Forelimb muscle (tissue), 1 donor: ENCODE results near the gene RAB1B. TPM values are rescaled to one million over a fixed set of nuclear protein-coding genes. Genes with fewer than 3 reads are reported as not detected.

Source experiments
- DNase-seq: peaks from one replicate; pipeline ENCODE4 v3.0.0-alpha.2; 2013; ENCODE audit warnings: low read depth
- polyA plus RNA-seq: library from polyadenylated mRNA; unstranded; fragments of 120-200 nt; gene quantifications from one replicate; pipeline ENCODE4 v1.2.1, GENCODE V29; 2013; ENCODE audit not compliant: insufficient read length

The RAB1B gene
- polyA plus RNA-seq, 1 donor: 89.7 TPM

DNA sequence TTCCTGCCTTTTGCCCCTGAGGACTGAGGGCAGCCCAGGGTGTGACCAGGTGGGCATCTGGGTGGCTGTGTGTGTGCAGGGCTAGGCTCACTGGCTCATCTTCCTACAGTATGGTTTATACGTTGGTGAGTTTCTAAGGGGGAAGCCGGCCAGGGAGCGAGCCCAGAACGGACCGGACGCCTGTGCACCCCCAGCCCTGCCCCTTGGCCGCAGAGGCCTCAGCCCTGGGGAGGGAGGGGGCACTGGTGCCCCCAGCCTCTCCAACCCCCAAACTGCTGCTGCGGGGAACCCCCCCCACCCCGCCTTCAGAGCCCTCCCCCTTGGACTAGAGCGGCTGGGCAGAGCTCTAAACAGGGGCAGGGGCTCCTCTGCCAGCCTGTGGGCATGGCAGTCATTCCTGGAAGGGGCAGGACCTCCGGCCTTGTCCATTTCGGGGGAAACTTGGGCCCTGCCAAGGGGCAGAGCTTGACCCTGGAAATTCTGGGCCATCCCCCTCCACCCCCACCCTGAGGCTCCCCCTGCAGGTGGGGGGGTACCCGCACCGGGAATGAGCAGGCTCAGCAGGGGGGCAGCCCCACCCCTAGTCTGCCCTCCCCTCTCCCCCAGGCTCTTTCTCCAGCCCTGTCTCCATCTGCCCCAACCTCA, 15.1 kb downstream of the RAB1B start:
- DNase-seq: no peak

DNA sequence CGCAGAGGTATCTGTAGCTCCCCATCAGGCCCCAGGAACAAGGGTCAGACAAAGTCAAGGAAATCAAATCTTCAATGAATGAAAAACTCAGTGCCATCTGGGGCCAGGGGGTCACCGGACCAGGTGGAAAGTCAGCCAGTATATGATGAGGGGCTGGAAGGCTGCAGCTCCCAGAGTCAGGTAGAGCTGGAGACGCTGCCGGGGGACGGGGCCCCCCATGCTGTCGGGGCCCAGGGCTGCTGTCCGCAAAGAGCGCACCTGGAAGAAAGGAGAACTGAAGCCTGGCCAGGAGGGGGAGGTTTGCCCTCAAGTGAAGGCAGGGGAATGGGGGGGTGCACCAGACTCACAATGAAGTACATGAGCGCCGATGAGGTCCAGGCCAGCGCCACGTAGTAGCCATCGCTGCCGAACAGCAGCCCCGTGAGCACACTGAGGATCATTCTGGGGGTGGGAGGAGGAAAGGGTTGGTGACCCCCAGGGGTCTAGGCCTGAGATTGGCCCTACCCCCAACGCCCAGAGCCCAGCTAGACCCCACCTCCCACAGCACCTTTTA, 16.2 kb downstream of the RAB1B start:
- DNase-seq: no peak

DNA sequence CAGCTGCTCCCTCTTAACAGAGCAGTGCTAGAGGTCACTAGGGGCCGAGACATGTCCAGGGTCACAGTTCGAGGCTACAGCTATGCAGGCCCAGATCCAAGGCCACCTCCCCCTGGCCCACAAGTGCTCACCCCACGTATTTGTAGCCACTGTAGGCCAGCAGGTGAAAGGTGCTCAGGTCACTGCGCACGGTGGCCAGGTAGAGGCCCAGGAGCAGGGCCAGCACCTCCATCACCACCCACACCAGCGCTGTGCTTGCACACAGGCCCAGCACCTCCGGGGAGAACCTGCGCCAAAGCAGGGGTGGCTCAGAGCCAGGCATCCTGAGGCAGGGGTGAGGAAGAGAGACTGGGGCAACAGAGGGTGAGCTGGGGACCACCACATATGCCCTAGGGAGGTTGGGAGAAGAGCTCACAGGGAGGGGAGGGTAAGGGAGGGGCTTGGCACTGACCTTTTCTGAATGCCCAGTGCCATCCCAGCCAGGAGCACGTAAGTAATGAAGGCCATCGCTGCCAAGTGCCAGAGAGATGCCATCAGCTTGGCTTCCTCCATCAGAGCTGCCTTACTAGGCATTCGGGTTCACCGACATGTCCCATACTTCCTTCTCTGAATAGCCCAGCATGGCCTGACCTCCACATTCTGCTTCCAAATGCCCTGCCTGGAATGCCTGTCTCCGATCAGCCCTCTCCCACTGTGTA, 17.0 kb downstream of the RAB1B start:
- no peak for DNase-seq

DNA sequence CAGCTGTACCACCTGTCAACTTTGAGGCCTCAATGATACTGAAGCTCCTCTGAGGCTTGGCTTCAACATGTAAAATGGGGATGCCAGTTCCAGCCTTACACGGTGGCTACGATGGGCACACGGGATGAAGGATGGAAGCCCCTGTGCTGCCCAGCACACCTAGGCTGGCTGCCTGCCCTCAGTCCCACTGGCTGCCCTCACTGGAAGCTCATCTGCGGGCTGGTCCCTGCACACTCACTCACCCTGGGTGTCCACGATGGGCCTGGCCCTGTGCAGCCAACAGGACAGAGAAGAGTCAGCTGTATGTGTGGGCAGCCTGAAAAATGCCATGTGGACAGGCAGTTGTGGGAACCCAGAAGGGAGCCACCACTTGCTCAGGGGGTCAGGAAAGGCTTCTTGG, 18.3 kb downstream of the RAB1B start:
- no peak for DNase-seq

DNA sequence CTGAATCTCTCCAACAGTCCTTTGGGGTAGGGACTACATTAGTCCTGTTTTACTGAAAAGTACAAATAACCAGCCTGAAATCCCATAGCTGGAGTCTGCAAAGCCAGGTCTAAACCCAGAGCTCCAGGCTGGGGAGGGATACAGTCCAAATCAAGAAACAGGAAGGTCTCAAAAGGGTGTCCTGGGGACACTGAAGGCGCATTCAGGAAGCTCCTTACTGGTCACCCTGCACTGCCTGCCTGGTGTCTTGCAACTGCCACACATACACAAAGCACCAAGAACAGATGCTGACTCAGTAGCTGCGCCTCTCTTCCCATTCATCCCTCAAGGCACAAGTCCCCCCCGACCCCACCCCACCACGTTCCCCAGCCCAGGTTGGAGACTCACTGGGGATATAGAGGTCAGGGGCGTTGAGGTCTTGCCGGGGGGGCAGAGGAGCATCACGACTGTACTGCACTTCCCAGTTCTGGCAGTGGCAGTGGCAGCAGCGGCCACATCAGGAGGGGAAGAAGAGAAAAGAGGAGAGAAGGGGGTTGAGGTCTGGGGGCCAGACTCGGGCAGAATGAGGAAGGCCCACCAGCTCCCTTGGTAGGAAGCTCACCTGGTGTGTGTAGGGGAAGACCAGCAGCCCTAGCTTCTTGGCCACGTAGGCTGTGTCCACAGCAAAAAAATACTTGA, 18.9 kb downstream of the RAB1B start:
- no peak for DNase-seq

DNA sequence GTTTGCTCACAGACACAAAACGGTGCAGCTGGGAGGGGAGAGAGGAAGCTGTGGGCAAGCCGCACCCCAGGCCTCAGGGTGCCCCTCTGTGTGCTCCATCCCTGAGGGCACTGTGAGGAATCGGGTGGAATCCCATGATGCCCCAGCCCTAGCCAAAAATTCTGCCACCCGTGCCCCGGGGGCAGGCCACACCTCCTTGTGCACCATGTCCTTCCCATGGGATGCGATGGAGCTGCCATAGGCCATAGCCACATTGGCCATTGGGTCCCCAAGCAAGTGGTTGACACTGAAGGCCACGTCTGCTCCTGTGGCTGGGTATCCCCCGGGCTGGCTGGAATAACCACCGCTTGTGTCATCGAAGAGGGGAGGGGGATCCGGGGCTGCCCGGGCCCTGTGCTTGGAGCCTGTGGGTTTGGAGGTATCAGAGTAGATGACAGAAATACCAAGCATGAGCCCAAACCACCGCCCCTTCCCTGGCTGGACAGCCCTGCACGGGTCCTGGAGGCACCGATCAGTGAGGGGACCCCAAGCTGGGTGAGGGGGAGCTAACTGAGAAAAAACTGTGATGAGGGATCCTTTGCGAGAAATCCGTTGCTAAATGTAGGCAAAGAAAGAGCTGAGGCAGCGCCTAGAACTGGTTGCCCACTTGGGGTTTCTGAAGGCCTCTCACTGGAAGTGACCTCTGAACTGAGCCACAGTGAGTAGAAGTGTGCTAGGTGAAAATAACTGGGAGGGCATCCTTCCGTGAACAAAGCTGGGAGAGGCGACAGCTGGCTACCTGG, 19.6 kb downstream of the RAB1B start:
- no peak for DNase-seq

DNA sequence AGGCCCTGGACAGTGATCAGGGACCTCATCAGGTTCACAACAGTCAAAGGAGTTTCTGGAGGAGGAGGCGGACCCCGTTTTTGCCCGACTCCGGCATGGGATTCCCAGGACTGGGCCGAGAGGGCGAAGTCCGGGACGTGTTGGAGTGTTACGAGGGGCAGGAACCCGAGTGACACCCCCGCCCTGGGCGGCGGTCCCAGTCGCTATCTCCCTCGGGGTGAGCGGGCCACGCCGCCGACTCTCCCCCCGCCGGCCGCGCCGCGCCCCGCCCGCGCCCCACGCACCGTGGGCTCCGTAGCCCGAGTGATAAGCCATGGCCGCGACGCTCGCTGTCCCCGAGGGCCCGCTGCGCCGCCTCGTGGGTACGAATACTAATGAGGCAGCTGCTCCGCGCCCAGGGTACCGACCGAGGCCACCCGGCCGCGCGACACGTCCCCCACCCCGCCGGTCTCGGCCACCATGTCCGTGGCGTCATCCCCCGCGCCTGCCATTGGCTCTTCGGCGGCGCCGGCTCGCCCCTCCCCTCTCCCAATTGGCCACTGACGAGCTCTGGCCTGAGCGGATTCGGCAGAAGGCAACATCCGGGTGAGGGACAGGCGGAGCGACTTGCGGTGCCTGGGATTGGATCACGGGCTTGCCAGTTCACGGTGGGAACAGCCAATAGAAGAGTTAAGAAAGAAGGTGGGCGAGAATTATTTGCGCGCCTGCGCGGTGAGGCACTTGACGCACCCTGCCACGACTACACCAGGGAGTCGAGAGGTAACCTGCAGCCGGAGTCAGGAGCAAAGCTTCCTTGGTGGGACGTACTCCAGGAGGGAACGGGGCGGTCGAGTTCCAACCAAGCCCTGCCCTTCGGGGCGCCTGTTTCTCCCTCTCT, 20.5 kb downstream of the RAB1B start, which contains the start of gene YIF1A:
TSS of gene YIF1A (minus strand) at position 473 of the 877 bp plus-strand sequence. CDS start at position 315, 158 bp downstream.
- peak; percentile 99 for DNase-seq

DNA sequence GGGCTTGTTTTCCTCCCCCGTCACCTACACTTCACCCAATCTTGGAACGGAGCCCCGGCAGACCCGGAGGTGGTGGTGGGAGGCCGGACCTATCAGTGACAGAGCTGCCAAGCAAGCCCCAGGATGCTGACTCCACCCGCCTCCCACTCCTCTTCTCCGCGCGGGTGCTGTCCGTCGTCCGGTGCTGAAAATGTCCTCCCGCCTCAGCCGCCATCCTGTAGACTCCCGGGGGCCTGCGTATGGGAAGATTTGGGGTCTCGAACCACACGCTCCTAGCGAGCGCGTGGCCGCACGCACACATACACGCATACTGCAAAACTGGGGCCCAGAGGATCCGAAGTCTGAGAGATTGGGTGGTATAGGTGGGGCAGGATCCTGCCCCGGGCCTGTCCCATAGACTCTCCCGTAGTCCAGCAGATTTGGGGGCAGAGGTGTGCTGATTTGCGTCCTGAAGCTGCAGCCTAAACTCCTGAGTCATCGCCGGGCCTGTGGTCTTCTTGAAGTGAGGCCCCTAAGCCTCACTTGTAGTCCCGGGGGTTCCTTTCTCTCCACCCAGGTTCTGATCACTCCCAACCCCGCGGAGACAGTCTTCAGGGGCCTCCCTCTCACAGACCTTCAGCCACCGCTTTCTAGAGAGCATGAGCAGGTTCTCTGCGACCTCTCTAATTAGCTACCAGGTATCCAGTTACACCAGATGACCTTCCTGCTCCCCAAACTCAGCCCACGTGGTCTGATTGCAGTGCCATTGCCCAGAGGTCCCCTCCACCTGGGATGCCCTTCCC, 21.3 kb downstream of the RAB1B start:
- peak; percentile 36 for DNase-seq

DNA sequence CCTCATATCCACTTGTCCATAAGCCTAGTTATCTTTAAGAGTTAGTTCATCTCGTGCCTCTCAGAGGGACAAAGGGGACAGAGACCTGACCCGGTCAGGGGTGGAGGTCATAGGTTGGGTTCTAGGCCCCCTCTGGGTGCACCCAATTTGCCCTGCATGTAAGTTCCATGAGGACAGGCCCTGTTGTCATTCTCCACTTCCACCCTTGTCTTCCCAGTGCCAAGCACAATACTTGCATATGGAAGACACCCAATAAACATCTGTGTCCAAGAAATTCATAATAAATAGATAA, 21.8 kb downstream of the RAB1B start:
- DNase-seq: no peak

DNA sequence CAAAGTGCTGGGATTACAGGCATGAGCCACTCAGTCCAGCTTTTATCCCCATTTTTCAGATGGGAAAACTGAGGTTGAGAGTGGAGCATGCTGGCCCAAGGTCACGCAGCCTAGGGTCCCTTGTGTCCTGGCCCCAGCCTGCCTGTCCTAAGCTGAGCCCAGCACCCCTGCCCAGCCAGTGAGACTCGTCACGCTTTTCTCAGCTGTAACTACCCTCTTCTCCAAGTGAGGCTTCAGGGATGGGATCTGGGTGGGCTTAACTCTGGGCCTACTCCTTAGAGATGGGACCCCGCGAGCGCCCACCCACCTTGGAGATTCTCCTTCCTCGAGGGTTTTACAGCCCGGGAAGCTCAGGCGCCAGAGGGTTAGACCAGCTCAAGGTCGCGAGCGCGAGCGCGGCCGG, 22.9 kb downstream of the RAB1B start:
- no peak for DNase-seq

DNA sequence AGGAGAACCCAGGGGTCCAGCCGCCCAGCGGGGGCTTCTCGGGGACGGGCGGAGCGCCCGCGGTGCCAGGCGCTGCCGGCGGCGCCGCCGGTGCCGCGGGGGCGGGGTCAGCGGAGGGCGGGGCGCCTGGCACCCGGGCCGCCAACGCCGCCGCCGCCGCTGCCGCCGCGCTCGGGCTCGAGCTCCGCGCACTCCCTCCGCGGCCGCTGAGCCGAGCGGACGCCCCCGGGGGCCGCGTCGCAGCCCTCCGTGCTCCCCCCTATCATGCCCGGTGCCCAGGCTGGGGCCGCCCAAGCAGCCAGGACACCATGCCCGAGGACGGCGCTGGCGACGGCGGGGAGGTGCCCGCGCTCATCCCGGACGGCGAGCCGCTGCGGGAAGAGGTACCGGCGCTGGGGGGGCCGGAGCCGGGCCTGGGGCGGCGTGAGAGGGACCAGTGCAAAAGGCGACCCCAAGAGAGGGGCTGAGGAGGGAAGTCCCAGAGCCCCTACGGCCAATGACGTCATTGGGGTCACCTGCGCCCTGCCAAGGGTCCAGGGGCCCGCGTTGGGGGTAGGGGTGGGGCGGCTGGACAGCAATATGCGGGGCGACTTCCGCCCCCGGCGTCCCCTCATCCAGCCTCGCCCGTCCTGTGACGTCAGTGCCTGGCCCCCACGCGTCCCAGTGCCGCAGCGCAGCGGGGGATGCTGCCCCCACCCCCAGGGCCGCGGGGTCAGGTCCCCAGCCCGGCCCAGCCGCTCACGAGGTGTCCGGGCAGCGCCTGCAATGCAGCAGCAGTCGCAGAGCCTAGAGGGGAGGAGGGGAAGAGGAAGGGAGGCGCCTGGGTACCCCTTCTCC, 23.5 kb downstream of the RAB1B start, which contains the start of gene TMEM151A:
TSS of gene TMEM151A (plus strand) at position 189 of the 837 bp plus-strand sequence. CDS start at position 309, 120 bp downstream.
- no peak for DNase-seq

DNA sequence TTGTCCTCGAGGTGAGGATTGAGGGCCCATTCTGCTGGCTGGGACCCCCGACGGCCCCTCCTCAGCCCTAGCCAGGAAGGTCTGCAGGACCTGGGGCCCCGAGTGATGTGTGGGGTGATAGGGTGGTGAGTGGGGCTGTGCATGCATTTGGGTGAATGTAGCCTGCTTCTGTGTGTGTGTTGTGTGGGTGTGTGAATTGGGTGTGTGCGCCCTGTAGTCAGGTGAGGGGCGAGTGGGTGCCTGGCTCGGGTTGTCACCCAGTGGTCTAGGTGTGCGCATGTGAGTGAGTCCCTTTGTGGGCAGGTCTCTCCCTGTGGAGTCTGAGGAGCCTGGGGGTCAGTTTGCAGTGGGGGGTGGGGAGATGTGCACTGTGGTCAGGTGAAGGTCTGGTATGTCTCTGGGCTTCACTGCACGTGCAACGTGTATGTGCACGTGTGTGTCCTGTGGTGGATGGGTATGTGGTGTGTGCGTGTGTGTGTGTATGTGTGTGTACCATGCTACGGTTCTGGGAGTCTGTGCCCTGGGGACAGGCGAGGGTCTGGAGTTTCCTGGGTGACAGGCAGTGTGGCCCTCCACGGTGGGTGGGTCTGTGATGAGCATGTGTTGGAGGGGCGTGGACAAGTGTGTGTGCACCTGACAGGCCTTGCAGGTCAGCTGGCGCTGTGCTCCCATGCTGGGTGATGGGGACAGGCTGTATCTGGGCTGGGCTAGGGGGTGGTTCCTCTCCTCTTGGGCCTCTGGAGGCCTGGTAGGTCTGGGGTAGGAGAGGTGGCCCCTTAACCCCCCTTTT, 24.3 kb downstream of the RAB1B start:
- no peak for DNase-seq

DNA sequence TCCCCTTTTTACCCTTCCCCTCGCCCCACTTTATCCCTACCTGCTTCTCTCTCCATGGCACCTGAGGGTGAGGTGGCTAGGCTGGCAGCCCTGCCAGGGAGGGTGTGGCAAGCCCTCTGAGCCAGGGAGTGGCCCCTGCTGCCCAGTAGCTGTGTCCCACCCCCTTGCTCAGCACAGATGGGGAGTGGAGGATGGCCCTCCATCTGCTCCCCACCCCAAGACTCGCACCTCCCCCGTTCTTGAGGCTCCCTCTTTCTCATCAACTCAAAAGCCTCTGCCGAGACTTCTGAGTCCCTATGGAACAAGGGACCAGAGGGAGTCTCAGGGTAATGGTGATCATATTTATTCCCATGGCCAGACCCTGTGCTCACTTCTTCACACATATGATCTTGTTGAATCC, 24.9 kb downstream of the RAB1B start:
- DNase-seq: no peak

DNA sequence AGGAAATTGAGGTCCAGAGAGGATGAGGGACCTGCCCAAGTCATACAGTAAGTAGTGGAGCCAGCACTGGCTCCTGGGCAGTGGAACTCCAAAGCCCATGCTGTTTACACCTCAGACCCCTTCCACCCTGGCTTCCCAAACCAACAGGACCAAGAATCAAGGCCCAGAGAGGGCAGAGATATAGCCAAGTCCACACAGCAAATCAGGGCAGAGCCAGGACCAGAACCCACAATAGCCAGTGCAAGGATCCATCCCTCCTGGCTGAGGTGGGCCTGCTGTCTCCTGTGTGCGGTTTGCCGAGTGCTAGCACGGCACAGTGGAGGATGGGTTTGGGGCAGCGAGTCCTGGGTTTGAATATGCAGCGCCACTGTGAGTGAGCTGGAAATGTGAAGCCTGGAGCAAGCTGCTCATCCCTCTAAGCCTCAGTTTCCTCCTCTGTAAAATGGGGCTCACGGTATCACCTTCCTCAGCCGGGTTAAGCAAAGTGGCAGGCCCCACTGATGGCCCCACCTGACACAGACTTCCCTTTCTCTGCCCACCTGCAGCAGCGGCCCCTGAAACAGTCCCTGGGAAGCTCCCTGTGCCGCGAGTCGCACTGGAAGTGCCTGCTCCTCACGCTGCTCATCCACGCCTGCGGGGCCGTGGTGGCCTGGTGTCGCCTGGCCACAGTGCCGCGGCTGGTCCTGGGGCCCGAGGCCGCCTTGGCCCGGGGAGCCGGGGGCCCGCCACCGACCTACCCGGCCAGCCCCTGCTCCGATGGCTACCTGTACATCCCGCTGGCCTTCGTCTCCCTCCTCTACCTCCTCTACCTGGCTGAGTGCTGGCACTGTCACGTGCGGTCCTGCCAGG, 25.6 kb downstream of the RAB1B start:
- DNase-seq: no peak

DNA sequence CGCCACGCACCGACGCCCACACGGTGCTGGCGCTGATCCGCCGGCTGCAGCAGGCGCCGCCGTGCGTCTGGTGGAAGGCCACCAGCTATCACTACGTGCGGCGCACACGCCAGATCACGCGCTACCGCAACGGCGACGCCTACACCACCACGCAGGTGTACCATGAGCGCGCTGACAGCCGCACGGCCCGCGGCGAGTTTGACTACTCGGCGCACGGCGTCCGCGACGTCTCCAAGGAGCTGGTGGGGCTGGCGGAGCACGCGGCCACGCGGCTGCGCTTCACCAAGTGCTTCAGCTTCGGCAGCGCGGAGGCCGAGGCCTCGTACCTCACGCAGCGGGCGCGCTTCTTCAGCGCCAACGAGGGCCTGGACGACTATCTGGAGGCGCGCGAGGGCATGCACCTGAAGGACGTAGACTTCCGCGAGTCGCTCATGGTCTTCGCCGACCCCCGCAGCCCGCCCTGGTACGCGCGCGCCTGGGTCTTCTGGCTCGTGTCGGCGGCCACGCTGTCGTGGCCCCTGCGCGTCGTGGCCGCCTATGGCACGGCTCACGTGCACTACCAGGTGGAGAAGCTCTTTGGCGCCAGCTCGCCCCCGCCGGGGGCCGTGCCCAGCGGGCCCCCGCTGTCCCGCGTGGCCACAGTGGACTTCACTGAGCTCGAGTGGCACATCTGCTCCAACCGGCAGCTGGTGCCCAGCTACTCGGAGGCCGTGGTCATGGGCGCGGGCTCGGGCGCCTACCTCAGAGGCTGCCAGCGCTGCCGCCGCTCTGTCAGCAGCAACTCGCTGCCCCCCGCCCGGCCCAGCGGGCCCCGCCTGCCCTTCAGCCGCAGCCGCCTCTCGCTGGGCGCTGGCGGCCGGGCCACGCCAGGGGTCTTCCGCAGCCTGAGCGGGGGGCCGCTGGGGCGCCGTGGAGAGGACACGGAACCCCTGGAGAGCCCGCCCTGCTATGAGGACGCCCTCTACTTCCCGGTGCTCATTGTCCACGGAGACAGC, 26.5 kb downstream of the RAB1B start:
- DNase-seq: no peak

DNA sequence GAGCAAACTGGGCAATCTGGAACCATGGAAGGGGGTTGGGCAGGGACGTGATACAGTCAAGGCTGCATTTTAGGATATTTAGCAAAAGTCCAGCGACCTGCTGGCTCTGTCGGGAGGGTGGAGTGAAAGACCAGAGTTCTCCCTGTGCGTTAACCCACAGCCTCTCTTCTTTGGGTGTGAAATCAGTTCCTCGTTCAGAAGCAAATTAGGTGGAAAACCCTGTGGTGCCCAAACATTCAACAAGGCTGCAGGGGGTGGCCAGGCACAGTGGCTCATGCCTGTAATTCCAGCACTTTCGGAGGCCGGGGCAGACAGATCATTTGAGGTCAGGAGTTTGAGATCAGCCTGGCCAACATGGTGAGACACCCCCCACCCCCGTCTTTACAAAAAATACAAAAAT, 29.2 kb downstream of the RAB1B start:
- no peak for DNase-seq
